ENCODE results near the gene PLXNA4.

PLXNA4 gene

DNA sequence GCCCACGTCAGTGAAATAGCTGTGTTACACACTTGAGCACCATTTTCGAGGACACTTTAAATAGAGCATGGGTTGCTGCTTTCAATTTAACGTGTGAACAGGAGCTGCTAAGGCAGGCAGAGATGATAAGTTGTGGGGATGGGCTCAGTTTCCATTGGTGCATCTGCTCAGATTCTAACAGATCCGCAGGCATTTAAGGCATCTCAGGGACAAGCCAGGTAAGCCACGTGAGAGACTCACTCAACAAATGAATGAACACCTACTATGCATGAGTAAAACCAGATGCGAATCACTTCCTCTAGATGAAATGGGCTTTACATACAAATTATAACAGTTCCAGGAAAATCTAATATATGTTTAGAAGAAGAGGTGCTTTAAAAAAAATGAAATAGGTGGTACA, 34.6 kb downstream of the PLXNA4 start:
- CTCF ChIA-PET, result no interaction called here
- no peak for DNase-seq (ENCODE audit: extremely low spot score)
- POLR2A ChIA-PET, result no interaction called here
- TF ChIP-seq CTBP1 (IDR thresholded peaks at IDR 0.05; ENCODE audit: borderline replicate concordance) (no peak), BHLHE40 (IDR thresholded peaks at IDR 0.05; ENCODE audit: borderline replicate concordance) (no peak), FOXA1 (IDR thresholded peaks at IDR 0.05) (no peak), LEF1 (IDR thresholded peaks at IDR 0.05; ENCODE audit: borderline replicate concordance) (no peak), ELF4 (IDR thresholded peaks at IDR 0.05) (no peak), FOXK2 (IDR thresholded peaks at IDR 0.05) (no peak), ZNF384 (IDR thresholded peaks at IDR 0.05) (no peak), SUZ12 (IDR thresholded peaks at IDR 0.05) (no peak), HDGF (IDR thresholded peaks at IDR 0.05; ENCODE audit: borderline replicate concordance) (no peak), SP1 (IDR thresholded peaks at IDR 0.05) (no peak), NFRKB (IDR thresholded peaks at IDR 0.05) (no peak), ARNT (IDR thresholded peaks at IDR 0.05) (no peak), TARDBP (IDR thresholded peaks at IDR 0.05) (no peak), L3MBTL2 (conservative IDR thresholded peaks at IDR 0.05) (no peak), FOXM1 (IDR thresholded peaks at IDR 0.05; ENCODE audit: borderline replicate concordance) (no peak)
- TF ChIP-seq, protein P1, sequence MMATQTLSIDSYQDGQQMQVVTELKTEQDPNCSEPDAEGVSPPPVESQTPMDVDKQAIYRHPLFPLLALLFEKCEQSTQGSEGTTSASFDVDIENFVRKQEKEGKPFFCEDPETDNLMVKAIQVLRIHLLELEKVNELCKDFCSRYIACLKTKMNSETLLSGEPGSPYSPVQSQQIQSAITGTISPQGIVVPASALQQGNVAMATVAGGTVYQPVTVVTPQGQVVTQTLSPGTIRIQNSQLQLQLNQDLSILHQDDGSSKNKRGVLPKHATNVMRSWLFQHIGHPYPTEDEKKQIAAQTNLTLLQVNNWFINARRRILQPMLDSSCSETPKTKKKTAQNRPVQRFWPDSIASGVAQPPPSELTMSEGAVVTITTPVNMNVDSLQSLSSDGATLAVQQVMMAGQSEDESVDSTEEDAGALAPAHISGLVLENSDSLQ (IDR thresholded peaks at IDR 0.05), result no peak

DNA sequence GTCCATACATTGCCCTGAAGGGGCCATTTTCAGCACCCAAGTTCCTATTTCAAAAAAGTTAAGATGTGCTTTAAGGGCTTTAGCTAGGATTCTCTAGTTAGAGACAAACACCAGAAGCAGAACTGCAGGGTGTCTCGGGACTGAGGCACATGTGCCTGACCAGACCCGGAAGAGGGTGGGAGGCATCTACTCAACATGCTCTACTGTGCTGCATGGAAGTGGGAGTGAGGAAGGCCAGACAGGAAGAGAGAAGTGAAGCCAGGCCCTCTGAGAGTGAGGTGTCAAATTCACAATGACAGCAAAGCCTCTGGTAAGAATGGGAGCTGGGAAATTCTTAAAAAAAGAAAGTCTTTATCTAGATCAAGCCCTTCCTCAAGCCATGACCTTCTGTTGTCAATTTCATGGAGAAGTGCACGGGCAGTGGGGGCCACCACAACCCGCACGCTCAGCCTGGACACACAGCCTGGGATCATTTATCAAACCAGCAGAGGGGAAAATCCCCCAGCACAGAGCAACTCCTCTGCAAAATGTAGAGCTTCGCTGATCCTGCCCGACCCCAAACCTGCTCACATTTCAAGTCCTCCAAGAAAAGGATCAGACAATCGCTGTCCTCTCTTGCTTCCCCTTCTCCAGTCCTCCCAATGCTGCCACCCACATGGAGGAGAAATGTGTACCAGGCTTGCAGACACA, 38.7 kb downstream of the PLXNA4 start:
- CTCF ChIA-PET, result interaction anchor here (0.6 to 1.2 kb wide), 2 partner anchors 20 to 927 kb away, joined by 3 to 6 read pairs; no protein-coding TSS in a partner anchor
- POLR2A ChIA-PET, result no interaction called here
- no peak for TF ChIP-seq ELF4 (IDR thresholded peaks at IDR 0.05)
- TF ChIP-seq, protein P1 (IDR thresholded peaks at IDR 0.05), result no peak
- no peak for TF ChIP-seq SP1 (IDR thresholded peaks at IDR 0.05)
- no peak for TF ChIP-seq CTBP1 (IDR thresholded peaks at IDR 0.05; ENCODE audit: borderline replicate concordance)
- no peak for TF ChIP-seq FOXA1 (IDR thresholded peaks at IDR 0.05)
- TF ChIP-seq FOXK2 (IDR thresholded peaks at IDR 0.05), result no peak
- TF ChIP-seq TARDBP (IDR thresholded peaks at IDR 0.05), result no peak
- no peak for DNase-seq (ENCODE audit: extremely low spot score)

DNA sequence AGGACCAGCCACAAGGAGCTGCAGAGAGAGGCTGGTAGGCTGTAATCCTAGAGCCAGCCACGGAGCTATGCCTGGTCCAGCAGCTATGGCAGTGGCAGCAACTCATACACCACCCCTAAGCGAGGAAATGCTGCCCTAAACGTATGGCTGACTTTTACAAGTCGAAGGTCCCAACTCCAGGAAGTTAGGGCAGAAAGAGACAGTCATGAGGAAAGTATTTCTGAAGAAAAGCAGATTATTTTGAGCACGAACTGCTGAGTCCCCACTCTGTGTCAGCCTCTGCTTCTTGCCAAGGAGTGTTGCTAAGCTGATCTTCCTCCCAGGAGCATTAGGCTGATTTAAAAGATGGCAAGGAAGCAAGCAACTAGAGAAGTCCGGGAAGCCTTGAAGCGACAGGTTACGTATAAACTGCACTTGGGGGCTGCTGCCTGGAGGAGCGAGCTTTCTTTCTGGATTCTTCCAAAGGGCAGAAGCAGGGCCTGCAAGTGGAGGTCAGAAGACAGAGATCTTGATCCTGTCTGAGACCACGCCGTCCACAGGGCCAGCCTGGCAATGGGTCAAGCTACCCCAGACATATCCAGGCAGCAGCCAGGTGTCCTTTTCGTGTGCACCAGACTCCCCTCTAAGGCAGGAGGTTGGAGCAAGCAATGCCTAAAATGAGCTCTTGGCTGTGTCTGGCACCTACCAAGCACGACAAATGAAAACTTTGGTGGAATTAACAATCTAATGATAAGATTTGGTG, 39.4 kb downstream of the PLXNA4 start:
- no peak for TF ChIP-seq SUZ12 (IDR thresholded peaks at IDR 0.05)
- no peak for TF ChIP-seq HDGF (IDR thresholded peaks at IDR 0.05; ENCODE audit: borderline replicate concordance)
- TF ChIP-seq CTBP1 (IDR thresholded peaks at IDR 0.05; ENCODE audit: borderline replicate concordance), result no peak
- TF ChIP-seq FOXK2 (IDR thresholded peaks at IDR 0.05), result no peak
- TF ChIP-seq SP1 (IDR thresholded peaks at IDR 0.05), result no peak
- TF ChIP-seq TARDBP (IDR thresholded peaks at IDR 0.05), result no peak
- TF ChIP-seq LEF1 (IDR thresholded peaks at IDR 0.05; ENCODE audit: borderline replicate concordance), result no peak
- no peak for TF ChIP-seq FOXA1 (IDR thresholded peaks at IDR 0.05)
- TF ChIP-seq ELF4 (IDR thresholded peaks at IDR 0.05), result no peak
- TF ChIP-seq BHLHE40 (IDR thresholded peaks at IDR 0.05; ENCODE audit: borderline replicate concordance), result no peak
- no peak for TF ChIP-seq FOXM1 (IDR thresholded peaks at IDR 0.05; ENCODE audit: borderline replicate concordance)
- TF ChIP-seq NFRKB (IDR thresholded peaks at IDR 0.05), result no peak
- POLR2A ChIA-PET, result no interaction called here
- no peak for DNase-seq (ENCODE audit: extremely low spot score)
- CTCF ChIA-PET, result interaction anchor here (1.2 kb wide), 1 partner anchor 19 kb away, joined by 3 read pairs; no protein-coding TSS in a partner anchor

DNA sequence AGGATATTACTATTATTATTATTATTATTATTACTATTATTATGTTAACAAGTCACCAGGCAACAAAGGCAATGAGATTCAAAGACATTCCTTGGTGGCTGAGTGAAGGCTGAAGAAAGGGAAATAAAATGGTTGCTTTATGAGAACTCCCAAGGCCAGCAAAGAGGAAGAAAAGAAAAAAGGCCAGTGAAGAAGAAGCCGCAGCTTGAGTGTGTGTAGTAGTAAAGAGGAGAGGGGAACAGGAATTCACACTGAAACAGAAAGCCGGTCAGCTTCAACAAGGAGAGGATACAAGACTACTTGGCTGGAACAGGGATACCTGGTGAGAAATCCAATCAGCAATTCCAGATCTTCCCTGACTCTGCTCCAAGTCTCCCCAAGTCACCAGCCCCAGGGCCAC, 42.4 kb downstream of the PLXNA4 start:
- no peak for DNase-seq (ENCODE audit: extremely low spot score)
- ChIA-PET POLR2A (no interaction called here), CTCF (no interaction called here)
- TF ChIP-seq ELF4 (IDR thresholded peaks at IDR 0.05) (no peak), FOXM1 (IDR thresholded peaks at IDR 0.05; ENCODE audit: borderline replicate concordance) (no peak), TARDBP (IDR thresholded peaks at IDR 0.05) (no peak), CTBP1 (IDR thresholded peaks at IDR 0.05; ENCODE audit: borderline replicate concordance) (no peak), SP1 (IDR thresholded peaks at IDR 0.05) (no peak), ARNT (IDR thresholded peaks at IDR 0.05) (no peak), L3MBTL2 (conservative IDR thresholded peaks at IDR 0.05) (no peak)

DNA sequence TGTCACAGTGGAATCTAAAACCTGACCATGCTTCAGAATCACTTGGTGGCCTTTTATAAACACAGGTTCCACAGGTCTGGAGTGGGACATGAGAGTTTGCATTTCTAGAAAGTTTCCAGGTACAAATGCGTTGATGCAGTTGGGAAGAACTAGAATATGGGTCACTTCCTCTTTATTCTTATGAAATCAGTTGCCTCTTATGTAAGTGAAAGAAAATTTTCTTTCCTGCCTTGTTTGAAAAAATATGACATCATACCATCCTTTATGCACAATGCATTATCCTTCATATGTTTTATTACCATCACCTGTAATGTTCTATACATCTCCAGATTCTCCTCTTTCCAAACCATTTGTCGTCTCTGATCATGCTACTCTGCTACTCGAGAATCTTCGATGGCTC, 44.0 kb downstream of the PLXNA4 start:
- ChIA-PET POLR2A (no interaction called here), CTCF (no interaction called here)
- TF ChIP-seq FOXK2 (IDR thresholded peaks at IDR 0.05), result no peak
- no peak for TF ChIP-seq FOXA1 (IDR thresholded peaks at IDR 0.05)
- TF ChIP-seq CTBP1 (IDR thresholded peaks at IDR 0.05; ENCODE audit: borderline replicate concordance), result no peak
- no peak for TF ChIP-seq HDGF (IDR thresholded peaks at IDR 0.05; ENCODE audit: borderline replicate concordance)
- TF ChIP-seq BHLHE40 (IDR thresholded peaks at IDR 0.05; ENCODE audit: borderline replicate concordance), result no peak
- TF ChIP-seq ELF4 (IDR thresholded peaks at IDR 0.05), result no peak
- TF ChIP-seq, protein P1 (IDR thresholded peaks at IDR 0.05), result no peak
- TF ChIP-seq ZNF384 (IDR thresholded peaks at IDR 0.05), result no peak
- no peak for DNase-seq (ENCODE audit: extremely low spot score)

DNA sequence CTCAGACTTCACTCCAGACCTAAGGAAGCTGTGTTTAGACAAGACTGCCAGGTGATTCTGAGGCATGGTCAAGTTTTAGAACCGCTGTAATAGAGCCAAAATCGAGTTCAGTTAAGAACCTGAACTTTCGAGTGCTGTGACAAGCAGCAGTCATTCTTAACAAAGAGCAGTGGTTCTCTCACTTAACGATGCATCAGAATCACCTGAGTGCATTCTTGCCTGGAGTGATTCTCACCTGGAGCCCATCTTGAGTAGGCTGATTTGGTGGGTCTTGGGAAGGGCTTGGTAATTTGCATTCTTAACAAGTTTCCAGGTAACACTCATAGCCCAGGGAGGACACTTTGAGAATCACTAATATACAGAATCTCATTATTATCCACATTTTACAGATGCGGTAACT, 44.7 kb downstream of the PLXNA4 start:
- DNase-seq (ENCODE audit: extremely low spot score), result no peak
- POLR2A ChIA-PET, result no interaction called here
- CTCF ChIA-PET, result no interaction called here
- no peak for TF ChIP-seq TARDBP (IDR thresholded peaks at IDR 0.05)
- no peak for TF ChIP-seq NFRKB (IDR thresholded peaks at IDR 0.05)
- TF ChIP-seq BHLHE40 (IDR thresholded peaks at IDR 0.05; ENCODE audit: borderline replicate concordance), result no peak
- TF ChIP-seq CTBP1 (IDR thresholded peaks at IDR 0.05; ENCODE audit: borderline replicate concordance), result no peak
- no peak for TF ChIP-seq FOXA1 (IDR thresholded peaks at IDR 0.05)
- TF ChIP-seq FOXM1 (IDR thresholded peaks at IDR 0.05; ENCODE audit: borderline replicate concordance), result no peak
- no peak for TF ChIP-seq SP1 (IDR thresholded peaks at IDR 0.05)
- TF ChIP-seq ARNT (IDR thresholded peaks at IDR 0.05), result no peak
- TF ChIP-seq ELF4 (IDR thresholded peaks at IDR 0.05), result no peak
- TF ChIP-seq SUZ12 (IDR thresholded peaks at IDR 0.05), result no peak
- TF ChIP-seq, protein P1 (IDR thresholded peaks at IDR 0.05), result no peak
